Adrenal gland (tissue), 12 donors: Measurements from ENCODE around the gene CHD3. TPM values are rescaled to one million over a fixed set of nuclear protein-coding genes. Genes with fewer than 3 reads are reported as not detected.

Experiments
- DNase-seq, 7 donors: peaks; one replicate each; pipeline ENCODE4 v3.0.0-alpha.2; 2019 to 2020
- H3K27ac ChIP-seq, 5 donors: fragments of 200-600 bp; sonication (generic) in 4 of 5; 1 replicate in 3 of 5; 2 replicates in 2 of 5; pipeline versions ENCODE4 v1.5.1 to v1.8.0; 2016 to 2020; ENCODE audit warnings: mild to moderate bottlenecking in 1 of 5
- H3K27me3 ChIP-seq: fragments of 200-600 bp; 2 replicates; pipeline ENCODE4 v1.8.0; 2021
- H3K36me3 ChIP-seq, 2 donors: fragments of 200-600 bp; replicated peaks in 1 of 2; 1 replicate in 1 of 2; 2 replicates in 1 of 2; pipeline versions ENCODE4 v1.5.1 to v1.8.0; 2018 to 2022
- H3K4me1 ChIP-seq, 2 donors: fragments of 200-600 bp; replicated peaks in 1 of 2; 1 replicate in 1 of 2; 2 replicates in 1 of 2; pipeline versions ENCODE4 v1.5.1 to v1.8.0; 2018 to 2021
- H3K4me3 ChIP-seq, 4 donors: fragments of 200-600 bp; sonication (generic) in 3 of 4; one replicate each; pipeline ENCODE4 v1.5.1; 2016 to 2018
- H3K9me3 ChIP-seq, 3 donors: fragments of 200-600 bp; sonication (generic) in 1 of 3; replicated peaks in 1 of 3; 1 replicate in 2 of 3; 2 replicates in 1 of 3; pipeline versions ENCODE4 v1.5.1 to v1.8.0; 2016 to 2021
- CTCF ChIP-seq, 6 experiments: fragments of 450-650 bp in 4 of 6; fragments of 200-600 bp in 2 of 6; sonication (generic) in 1 of 6; IDR thresholded peaks; 1 replicate in 5 of 6; 2 replicates in 1 of 6; pipeline versions ENCODE4 v1.5.1 to v1.8.0; 2016 to 2021; ENCODE audit warnings: antibody characterized with exemption in 6 of 6, mild to moderate bottlenecking in 2 of 6, moderate library complexity in 1 of 6
- POLR2A ChIP-seq, 2 donors: fragments of 450-650 bp; IDR thresholded peaks; one replicate each; pipeline ENCODE4 v1.6.1; 2017; ENCODE audit warnings: antibody characterized with exemption in 2 of 2, mild to moderate bottlenecking in 2 of 2, moderate library complexity in 1 of 2
- WGBS, 4 donors: extraction: QIAGEN DNeasy Blood & Tissue Kit in 2 of 4; methylation state at CpG; one replicate each; pipeline versions ENCODE4 v1.1.5 to v1.1.7; 2013 to 2017; 5-methylcytosine and 5-hydroxymethylcytosine counted together
- intact Hi-C, 2 donors: fragments of 100-400 bp; cut with DNase I; formaldehyde crosslinking; loops; one replicate each; pipeline versions ENCODE4 v1.14.1 to v1.15.0; 2022 to 2023
- polyA plus RNA-seq, 3 donors: library from polyadenylated mRNA; stranded (reverse); fragments of 200-250 nt in 2 of 3; fragments of 350-450 nt in 1 of 3; fragmentation: Illumina TruSeq in 1 of 3; extraction: RNeasy Lipid Tissue Mini Kit (QIAGEN cat#74804) in 1 of 3; gene quantifications; one replicate each; pipeline ENCODE4 v1.2.3, GENCODE V29; 2013 to 2014
- total RNA-seq, 9 donors: library from RNA; depleted of rRNA in 4 of 9; stranded (reverse); fragments of >200 nt in 4 of 9; fragments of 120-200 nt in 1 of 9; fragmentation: NEBNext Ultra II Directional in 1 of 9; extraction: Animal tissue kit (Norgen Biotek cat#: 25700) in 1 of 9; gene quantifications; one replicate each; pipeline versions ENCODE4 v1.1.0 to v1.2.4, GENCODE V29; 2013 to 2023
- donor health status: healthy with polysubstance abuse.
- donor health status: Bipolar disorder and iron deficiency.
- donor health status: DM: yes; HTN: yes; CAD: no.
- donor health status: DM: no; HTN: no; CAD: no.
- donor health status: DM: no; HTN: no; CAD: no.
- donor health status: DM: yes; HTN: yes; CAD: no.

CHD3 gene
- total and polyA plus RNA-seq, 12 donors: 43.8 to 326 (median 91.5) TPM

- peaks cover 10 to 25% of the 10 kb centered on the region in 2 donors for H3K4me1 ChIP-seq
- no peaks in the 10 kb centered on the region for H3K9me3 ChIP-seq
- H3K4me3 ChIP-seq: peak overlapping the region in 2 of 4 donors; percentile 33 to 55
- 0 to 3% (median 2%) methylated on average over 11 to 15 of the region's 15 CpGs for WGBS, 4 donors
- peak in 6 of 7 donors; percentile 34 to 78 (median 66) for DNase-seq
- peaks cover 0 to 20% of the 10 kb centered on the region in 2 donors for H3K36me3 ChIP-seq
- TF ChIP-seq POLR2A (IDR thresholded peaks at IDR 0.05) (no peak), CTCF (IDR thresholded peaks at IDR 0.05) (no peak)
- intact Hi-C loops: loop anchor here in 1 of 2 donors (10.0 kb wide), 1 partner anchor 50 kb away; no protein-coding TSS in a partner anchor
- H3K27me3 ChIP-seq: no peaks in the 10 kb centered on the region
- H3K27ac ChIP-seq: peak overlapping the region in 4 of 5 donors; percentile 81 to 96 (median 88)
Observed at GRCh38 chr17:7915179-7915610, 26.6 kb downstream of the CHD3 start.

- intact Hi-C loops: loop anchor here in 1 of 2 donors (10.0 kb wide), 1 partner anchor 51 kb away; no protein-coding TSS in a partner anchor
Observed at GRCh38 chr17:7915611-7916384, 27.2 kb downstream of the CHD3 start, which contains the start of gene RNF227. RNF227 (minus strand) TSS chr17:7916289; CDS start chr17:7916195, 94 bp downstream.

GRCh38 chr17:7916385-7916682 is 27.7 kb downstream of the CHD3 start:
- H3K36me3 ChIP-seq: peaks cover 0 to 9% of the 10 kb centered on the region in 2 donors
- 42 to 61% (median 51%) methylated on average over 9 to 15 of the region's 15 CpGs for WGBS, 4 donors
- intact Hi-C loops: loop anchor here in 1 of 2 donors (10.0 kb wide), 1 partner anchor 52 kb away; no protein-coding TSS in a partner anchor
- no peaks in the 10 kb centered on the region for H3K9me3 ChIP-seq
- peak overlapping the region in 2 of 4 donors; percentile 24 to 55 for H3K4me3 ChIP-seq
- peaks cover 10 to 25% of the 10 kb centered on the region in 2 donors for H3K4me1 ChIP-seq
- no peak for TF ChIP-seq POLR2A (IDR thresholded peaks at IDR 0.05)
- no peak for TF ChIP-seq CTCF (IDR thresholded peaks at IDR 0.05)
- peak overlapping the region in 4 of 5 donors; percentile 81 to 96 (median 88) for H3K27ac ChIP-seq
- no peaks in the 10 kb centered on the region for H3K27me3 ChIP-seq
- no peak for DNase-seq

More at GRCh38 chr17:7915611-7916384, 27.2 kb downstream of the CHD3 start, which contains the start of gene RNF227:
- Histone ChIP-seq H3K9me3 (no peaks in the 10 kb centered on the region), H3K4me1 (peaks cover 10 to 25% of the 10 kb centered on the region in 2 donors), H3K27ac (peak within 1 kb of the TSS in 4 of 5 donors; percentile 81 to 96 (median 88)), H3K4me3 (peak within 1 kb of the TSS in 3 of 4 donors; percentile 18 to 55 (median 33)), H3K36me3 (peaks cover 0 to 14% of the 10 kb centered on the region in 2 donors), H3K27me3 (no peaks in the 10 kb centered on the region)
- WGBS, 4 donors: 1 to 2% (median 1%) methylated on average over 36 to 100 of the region's 100 CpGs
- peak; percentile 89 to 96 (median 92) for DNase-seq
- peak; percentile 32 to 37 for TF ChIP-seq POLR2A (IDR thresholded peaks at IDR 0.05)
- peak in 1 of 6 experiments; percentile 9 for TF ChIP-seq CTCF (IDR thresholded peaks at IDR 0.05)

GRCh38 chr17:7916808-7917207 is 28.2 kb downstream of the CHD3 start:
- peak overlapping the region in 2 of 5 donors; percentile 96 for H3K27ac ChIP-seq

More at GRCh38 chr17:7916808-7917207, 28.2 kb downstream of the CHD3 start:
- WGBS, 4 donors: 60 to 85% (median 75%) methylated on average over 1 to 2 of the region's 2 CpGs
- Histone ChIP-seq H3K36me3 (peaks cover 0 to 4% of the 10 kb centered on the region in 2 donors), H3K27me3 (no peaks in the 10 kb centered on the region), H3K4me1 (peaks cover 10 to 25% of the 10 kb centered on the region in 2 donors), H3K4me3 (no peak overlapping the region), H3K9me3 (no peaks in the 10 kb centered on the region)
- no peak for DNase-seq
- TF ChIP-seq POLR2A (IDR thresholded peaks at IDR 0.05): no peak
- no peak for TF ChIP-seq CTCF (IDR thresholded peaks at IDR 0.05)
- intact Hi-C loops: loop anchor here in 1 of 2 donors (10.0 kb wide), 1 partner anchor 52 kb away; no protein-coding TSS in a partner anchor
